Upper lobe of right lung (tissue), 1 donor: ENCODE results near the gene SEC14L5. TPM values are rescaled to one million over a fixed set of nuclear protein-coding genes. Genes with fewer than 3 reads are reported as not detected.
A peak's percentile ranks its signal among the peaks of the same experiment; 100 is the strongest.

Experiments used
- ATAC-seq: fragments of 200-7000 bp; cut with Tn5 transposase; one replicate; pipeline ENCODE4 v1.9.1; 2020; ENCODE audit warnings: mild to moderate bottlenecking, moderate library complexity
- DNase-seq: peaks from one replicate; pipeline ENCODE4 v3.0.0-alpha.2; 2020
- H3K27ac ChIP-seq: fragments of 200-600 bp; one replicate; pipeline ENCODE4 v1.8.0; 2022
- H3K27me3 ChIP-seq: fragments of 200-600 bp; one replicate; pipeline ENCODE4 v1.8.0; 2022; ENCODE audit warnings: mild to moderate bottlenecking
- H3K36me3 ChIP-seq: fragments of 200-600 bp; one replicate; pipeline ENCODE4 v1.8.0; 2022
- H3K4me1 ChIP-seq: fragments of 200-600 bp; one replicate; pipeline ENCODE4 v1.8.0; 2022
- H3K4me3 ChIP-seq: fragments of 200-600 bp; one replicate; pipeline ENCODE4 v1.8.0; 2022; ENCODE audit warnings: mild to moderate bottlenecking
- H3K9me3 ChIP-seq: fragments of 200-600 bp; one replicate; pipeline ENCODE4 v1.8.0; 2022
- CTCF ChIP-seq: fragments of 200-600 bp; IDR thresholded peaks from one replicate; pipeline ENCODE4 v1.8.0; 2022; ENCODE audit warnings: antibody characterized with exemption
- intact Hi-C: fragments of 100-400 bp; cut with DNase I; formaldehyde crosslinking; loops from one replicate; pipeline ENCODE4 v1.11.0; 2022
- total RNA-seq: library from RNA; stranded (reverse); fragmentation: NEBNext Ultra II Directional; extraction: Animal tissue kit (Norgen Biotek cat#: 25700); gene quantifications from one replicate; pipeline ENCODE4 v1.2.1, GENCODE V29; 2021
- donor health status: DM: no; HTN: yes; CAD: no; lungs with severe emphysema.

The SEC14L5 gene
- total RNA-seq, 1 donor from 2014 or later, result 0.52 TPM

GRCh38 chr16:4918781-4919251 lies 39.3 kb upstream of the SEC14L5 start:
- H3K4me3 ChIP-seq, result no peak overlapping the region
- intact Hi-C loops, result no loop called here
- peak; percentile 81 for DNase-seq
- peak; percentile 89 for ATAC-seq
- no peaks in the 10 kb centered on the region for H3K36me3 ChIP-seq
- H3K27ac ChIP-seq, result peak overlapping the region; percentile 8
- TF ChIP-seq CTCF, result no peak
- H3K27me3 ChIP-seq, result no peaks in the 10 kb centered on the region
- no peaks in the 10 kb centered on the region for H3K9me3 ChIP-seq
- H3K4me1 ChIP-seq, result peaks cover 4% of the 10 kb centered on the region

GRCh38 chr16:4920826-4921225 lies 37.3 kb upstream of the SEC14L5 start:
- intact Hi-C loops, result no loop called here
- DNase-seq, result no peak

GRCh38 chr16:4922721-4923342 lies 35.3 kb upstream of the SEC14L5 start:
- H3K9me3 ChIP-seq, result peaks cover 6% of the 10 kb centered on the region
- H3K4me1 ChIP-seq, result peaks cover 4% of the 10 kb centered on the region
- H3K27ac ChIP-seq, result no peak overlapping the region
- ATAC-seq (no peak), DNase-seq (no peak)
- intact Hi-C loops, result no loop called here
- no peak for TF ChIP-seq CTCF
- H3K4me3 ChIP-seq, result no peak overlapping the region
- H3K27me3 ChIP-seq, result no peaks in the 10 kb centered on the region
- no peaks in the 10 kb centered on the region for H3K36me3 ChIP-seq

More at GRCh38 chr16:4920826-4921225, 37.3 kb upstream of the SEC14L5 start:
- no peaks in the 10 kb centered on the region for H3K36me3 ChIP-seq
- TF ChIP-seq CTCF, result no peak
- H3K27me3 ChIP-seq, result no peaks in the 10 kb centered on the region
- no peak overlapping the region for H3K27ac ChIP-seq
- no peaks in the 10 kb centered on the region for H3K9me3 ChIP-seq
- no peak for ATAC-seq
- H3K4me1 ChIP-seq, result peaks cover 4% of the 10 kb centered on the region
- no peak overlapping the region for H3K4me3 ChIP-seq

GRCh38 chr16:4923853-4924252 lies 34.3 kb upstream of the SEC14L5 start:
- intact Hi-C loops, result no loop called here
- no peaks in the 10 kb centered on the region for H3K27me3 ChIP-seq
- no peaks in the 10 kb centered on the region for H3K36me3 ChIP-seq
- peaks cover 6% of the 10 kb centered on the region for H3K9me3 ChIP-seq
- H3K4me1 ChIP-seq, result peaks cover 4% of the 10 kb centered on the region
- peak overlapping the region; percentile 47 for H3K27ac ChIP-seq
- ATAC-seq (no peak), DNase-seq (no peak)
- H3K4me3 ChIP-seq, result no peak overlapping the region
- TF ChIP-seq CTCF, result no peak

GRCh38 chr16:4924593-4925292 lies 33.4 kb upstream of the SEC14L5 start:
- Histone ChIP-seq H3K27ac (peak overlapping the region; percentile 47), H3K27me3 (no peaks in the 10 kb centered on the region), H3K4me3 (no peak overlapping the region), H3K4me1 (peaks cover 4% of the 10 kb centered on the region), H3K36me3 (no peaks in the 10 kb centered on the region), H3K9me3 (peaks cover 6% of the 10 kb centered on the region)
- intact Hi-C loops, result no loop called here
- DNase-seq, result peak; percentile 90
- peak; percentile 96 for ATAC-seq
- TF ChIP-seq CTCF, result no peak
